ACHN (cell line): ENCODE data around the gene CES3.

Source experiments
- DNase-seq: peaks from one replicate; pipeline ENCODE4 v3.0.0-alpha.2; 2015
- in situ Hi-C: cut with HindIII; loops from 2 replicates; pipeline ENCODE4 v1.10.0; 2017; ENCODE audit warnings: low sequenced_read_pairs, low pct_ligation_motif_present, low pct_unique_long_range_greater_than_20kb

CES3 gene

DNA sequence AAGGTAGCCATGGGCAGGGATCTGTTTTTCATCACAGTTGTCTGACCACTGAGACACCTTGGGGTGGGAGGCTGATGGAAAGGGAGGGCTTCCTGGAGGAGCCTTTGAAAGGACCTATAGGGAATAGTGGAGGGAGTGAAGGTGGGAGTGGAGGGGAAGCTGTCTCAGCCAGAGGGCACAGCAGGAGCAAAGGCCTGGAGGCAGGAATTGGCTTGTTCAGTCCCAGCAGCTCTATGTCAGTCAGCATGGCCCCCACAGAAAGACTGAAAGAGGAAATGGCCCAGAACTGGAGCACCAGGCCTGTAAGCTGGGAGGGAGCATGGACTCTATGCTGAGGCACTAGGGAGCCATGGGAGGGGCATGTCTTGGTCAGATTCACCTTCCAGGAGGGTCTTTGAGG is 55.1 kb downstream of the CES3 start:
- no peak for DNase-seq
- in situ Hi-C loops, result no loop called here

DNA sequence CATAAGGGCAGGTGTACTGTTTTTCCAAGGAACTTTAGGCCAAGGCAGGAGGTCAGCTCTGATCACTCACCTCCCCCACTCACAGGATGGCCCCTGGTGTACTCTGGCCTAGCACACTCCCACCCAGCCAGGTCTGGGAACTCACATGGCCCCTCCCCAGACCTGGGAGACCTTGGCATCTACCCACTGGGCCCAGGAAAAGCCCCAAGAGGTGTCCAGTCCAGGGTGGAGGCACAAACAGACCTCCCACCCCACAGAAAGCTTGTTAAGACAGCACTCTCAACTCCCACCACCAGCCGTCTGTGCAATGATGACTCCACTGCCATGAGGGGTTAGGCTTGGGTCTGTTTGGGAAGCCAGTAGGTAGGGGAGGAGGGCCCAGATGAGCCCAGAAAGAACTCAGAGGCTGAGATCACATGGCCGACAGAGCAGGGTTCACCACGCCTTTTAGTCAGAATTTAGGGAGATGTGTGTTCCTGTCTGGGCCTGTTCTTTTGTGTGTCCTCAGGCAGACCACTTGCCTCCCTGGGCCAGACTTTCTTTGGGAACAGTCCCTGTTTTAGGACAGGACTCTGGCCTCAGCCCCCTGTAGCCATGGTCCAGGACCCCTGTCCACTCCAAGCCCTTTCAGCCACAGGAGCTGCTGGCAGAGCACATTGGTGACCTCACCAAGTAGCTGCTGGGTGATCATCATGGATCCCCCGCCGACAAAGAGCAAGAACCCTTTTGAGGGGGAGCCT is 55.8 kb downstream of the CES3 start:
- in situ Hi-C loops, result no loop called here
- no peak for DNase-seq

DNA sequence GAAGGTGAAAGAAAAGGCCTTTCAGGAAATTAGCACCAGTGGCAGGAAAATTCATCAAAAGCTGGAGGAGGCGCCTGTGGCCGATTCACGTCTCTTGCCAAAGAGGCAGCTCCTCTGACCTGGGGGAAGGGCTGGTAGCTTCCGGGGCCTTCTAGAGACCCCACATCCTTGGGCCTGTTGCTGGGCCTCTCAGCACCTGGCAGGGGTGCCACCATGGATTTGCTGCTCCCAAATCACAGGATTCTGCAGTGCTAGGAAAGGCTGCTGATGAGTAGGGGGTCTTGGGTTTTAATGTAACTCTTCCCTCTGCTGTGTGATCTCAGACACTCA is 56.3 kb downstream of the CES3 start:
- in situ Hi-C loops, result no loop called here
- DNase-seq, result no peak

DNA sequence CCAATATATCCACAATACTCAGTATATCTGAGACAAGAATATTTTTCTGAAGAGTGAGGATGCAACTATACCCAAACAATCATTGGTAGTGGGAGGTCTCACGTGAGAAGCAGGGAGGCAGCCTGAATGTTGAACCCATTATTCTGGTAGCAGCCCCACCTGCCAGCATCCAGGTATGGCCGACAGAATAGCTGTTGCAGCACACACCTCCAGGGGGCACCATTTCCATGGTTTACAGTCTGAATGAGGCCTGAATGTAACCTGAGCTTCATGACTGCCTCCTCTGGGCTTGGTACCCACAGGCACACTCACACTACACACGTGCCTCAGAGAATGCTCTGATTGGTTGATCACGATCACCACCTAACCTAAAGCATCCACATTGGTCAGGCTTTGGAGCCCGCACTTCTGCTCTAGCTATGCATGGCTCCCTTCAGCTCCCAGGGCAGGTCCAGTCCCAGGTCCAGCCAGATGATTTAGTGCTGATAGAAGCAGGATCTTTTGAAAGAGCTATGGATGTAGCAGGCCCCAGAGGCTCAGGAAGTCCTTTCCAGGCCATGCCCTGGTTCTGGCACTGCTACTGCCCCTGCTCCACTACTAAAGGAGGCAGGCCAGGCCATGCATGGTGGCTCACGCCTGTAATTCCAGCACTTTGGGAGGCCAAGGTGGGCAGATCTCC is 56.9 kb downstream of the CES3 start:
- in situ Hi-C loops, result no loop called here
- DNase-seq, result peak; percentile 99

DNA sequence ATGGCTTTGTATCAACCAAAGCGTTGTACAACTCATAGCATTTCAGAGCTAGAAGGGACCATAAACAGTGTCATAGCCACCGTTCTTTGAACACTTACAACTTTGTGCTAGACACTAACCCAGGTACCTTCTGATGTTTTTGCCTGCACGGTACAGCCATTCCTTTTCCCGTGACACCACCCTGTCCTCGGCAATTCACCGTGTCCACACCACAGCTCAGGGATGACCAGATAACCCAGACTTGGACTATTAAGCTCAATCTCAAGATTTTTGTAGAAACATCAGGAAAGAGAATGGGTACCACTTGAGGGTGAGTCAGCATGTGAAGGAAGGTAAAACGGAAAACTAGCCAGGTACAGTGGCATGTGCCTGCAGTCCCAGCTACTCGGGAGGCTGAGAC is 58.1 kb downstream of the CES3 start:
- in situ Hi-C loops, result no loop called here
- no peak for DNase-seq

DNA sequence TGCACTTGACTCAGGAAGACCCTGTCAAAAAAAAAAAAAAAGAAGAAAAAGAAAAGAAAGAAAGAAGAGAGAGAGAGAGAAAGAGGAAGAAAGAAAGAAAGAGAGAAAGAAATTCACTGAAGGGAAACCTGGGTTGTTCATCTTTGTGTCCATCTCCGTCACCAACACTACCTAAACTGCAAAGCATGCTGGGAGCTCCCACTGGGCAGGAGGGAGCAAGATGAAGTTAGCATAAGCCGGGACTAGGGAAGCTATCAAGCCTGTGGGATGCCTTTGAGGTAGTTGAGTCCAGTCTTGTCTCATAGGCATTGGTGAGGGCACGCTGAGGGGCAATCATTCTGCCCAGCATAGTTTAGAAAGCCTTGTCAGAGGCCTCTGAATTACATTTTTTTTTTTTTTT is 60.3 kb downstream of the CES3 start:
- in situ Hi-C loops, result no loop called here

DNA sequence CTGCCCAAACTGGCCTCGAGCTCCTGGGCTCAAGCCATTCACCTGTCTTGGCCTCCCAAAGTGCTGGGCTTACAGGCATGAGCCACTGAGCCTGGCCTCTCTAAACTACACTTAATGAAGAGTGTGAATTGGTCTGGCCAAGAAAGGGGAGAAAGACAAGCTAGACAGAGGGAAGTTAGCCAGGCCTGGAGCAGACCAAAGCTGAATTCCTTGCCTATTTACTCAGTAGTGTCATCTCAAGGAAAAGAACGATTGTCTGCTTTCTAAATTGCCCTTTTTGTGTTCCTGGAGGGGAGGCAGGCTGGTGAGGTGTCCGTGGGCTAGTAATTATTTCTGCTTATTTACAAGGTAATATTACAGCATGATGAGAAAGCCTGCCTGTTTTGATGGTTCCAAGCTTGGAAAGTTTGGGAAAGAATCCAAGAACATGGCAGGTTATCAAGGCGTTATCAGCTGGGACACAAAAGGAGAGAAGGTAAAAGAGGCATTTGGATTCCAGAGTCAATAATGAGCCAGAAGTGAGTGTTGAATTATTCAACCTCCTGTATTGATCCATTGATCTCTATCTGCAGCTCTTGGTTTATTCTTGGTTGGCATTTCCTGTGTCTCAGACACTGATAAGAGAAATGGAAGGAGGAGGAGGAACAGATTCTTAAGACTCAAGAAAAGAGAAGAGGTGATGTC is 61.6 kb downstream of the CES3 start:
- in situ Hi-C loops, result no loop called here
- DNase-seq, result no peak

More for the DNA sequence above, 60.3 kb downstream of the CES3 start:
- no peak for DNase-seq

DNA sequence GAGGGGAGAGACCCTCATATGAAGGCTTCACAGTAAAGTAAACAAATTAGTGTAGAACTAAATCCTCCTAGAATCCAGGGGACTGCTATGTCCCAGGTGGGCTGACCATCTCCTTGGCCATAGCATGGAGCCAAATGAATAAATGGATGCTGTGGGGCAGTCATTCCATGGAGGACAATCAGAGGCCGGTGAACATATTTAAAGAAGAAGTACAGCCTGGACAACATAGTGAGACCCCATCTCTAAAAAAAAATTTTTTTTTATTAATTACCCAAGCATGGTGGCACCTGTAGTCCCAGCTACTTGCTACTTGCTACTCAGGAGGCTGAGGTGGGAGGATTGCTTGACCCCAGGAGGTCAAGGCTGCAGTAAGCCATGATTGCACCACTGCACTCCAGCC is 62.6 kb downstream of the CES3 start:
- no peak for DNase-seq
- in situ Hi-C loops, result no loop called here
